ENCODE measurements around the gene CNGA1.

CNGA1 gene

GRCh38 chr4:48039561-48039960, 23.1 kb upstream of the CNGA1 start:
- no peak overlapping the region for H3K27ac ChIP-seq
- TF ChIP-seq CTCF (IDR thresholded peaks at IDR 0.05) (no peak), ZFX (IDR thresholded peaks at IDR 0.05; ENCODE audit: borderline replicate concordance) (no peak)

- no peak for TF ChIP-seq CTCF (IDR thresholded peaks at IDR 0.05)
- no peak for TF ChIP-seq ZFX (IDR thresholded peaks at IDR 0.05; ENCODE audit: borderline replicate concordance)
- no peak overlapping the region for H3K27ac ChIP-seq
Measured at GRCh38 chr4:48038666-48039065, 22.2 kb upstream of the CNGA1 start.

GRCh38 chr4:48037117-48037462, 20.6 kb upstream of the CNGA1 start:
- H3K27ac ChIP-seq, result no peak overlapping the region
- TF ChIP-seq CTCF (IDR thresholded peaks at IDR 0.05), result no peak
- no peak for TF ChIP-seq ZFX (IDR thresholded peaks at IDR 0.05; ENCODE audit: borderline replicate concordance)

GRCh38 chr4:48035952-48036351, 19.5 kb upstream of the CNGA1 start:
- no peak for TF ChIP-seq ZFX (IDR thresholded peaks at IDR 0.05; ENCODE audit: borderline replicate concordance)
- no peak for TF ChIP-seq CTCF (IDR thresholded peaks at IDR 0.05)
- no peak overlapping the region for H3K27ac ChIP-seq

GRCh38 chr4:48033825-48034413, 17.4 kb upstream of the CNGA1 start:
- H3K27ac ChIP-seq, result no peak overlapping the region
- TF ChIP-seq ZFX (IDR thresholded peaks at IDR 0.05; ENCODE audit: borderline replicate concordance) (no peak), CTCF (IDR thresholded peaks at IDR 0.05) (peak; percentile 72)

- no peak overlapping the region for H3K27ac ChIP-seq
- TF ChIP-seq CTCF (IDR thresholded peaks at IDR 0.05) (no peak), ZFX (IDR thresholded peaks at IDR 0.05; ENCODE audit: borderline replicate concordance) (no peak)
Measured at GRCh38 chr4:48033412-48033811, 16.9 kb upstream of the CNGA1 start.

GRCh38 chr4:48032721-48033120, 16.2 kb upstream of the CNGA1 start:
- H3K27ac ChIP-seq, result no peak overlapping the region
- TF ChIP-seq CTCF (IDR thresholded peaks at IDR 0.05), result no peak
- TF ChIP-seq ZFX (IDR thresholded peaks at IDR 0.05; ENCODE audit: borderline replicate concordance), result no peak
